ENCODE measurements around the gene ZFAND5. TPM values are rescaled to one million over a fixed set of nuclear protein-coding genes. Genes with fewer than 3 reads are reported as not detected.

The ZFAND5 gene
- polyA plus RNA-seq, 2 of the 4 experiments (the other 2 are of a cell fraction) = 135 to 234 TPM

DNA sequence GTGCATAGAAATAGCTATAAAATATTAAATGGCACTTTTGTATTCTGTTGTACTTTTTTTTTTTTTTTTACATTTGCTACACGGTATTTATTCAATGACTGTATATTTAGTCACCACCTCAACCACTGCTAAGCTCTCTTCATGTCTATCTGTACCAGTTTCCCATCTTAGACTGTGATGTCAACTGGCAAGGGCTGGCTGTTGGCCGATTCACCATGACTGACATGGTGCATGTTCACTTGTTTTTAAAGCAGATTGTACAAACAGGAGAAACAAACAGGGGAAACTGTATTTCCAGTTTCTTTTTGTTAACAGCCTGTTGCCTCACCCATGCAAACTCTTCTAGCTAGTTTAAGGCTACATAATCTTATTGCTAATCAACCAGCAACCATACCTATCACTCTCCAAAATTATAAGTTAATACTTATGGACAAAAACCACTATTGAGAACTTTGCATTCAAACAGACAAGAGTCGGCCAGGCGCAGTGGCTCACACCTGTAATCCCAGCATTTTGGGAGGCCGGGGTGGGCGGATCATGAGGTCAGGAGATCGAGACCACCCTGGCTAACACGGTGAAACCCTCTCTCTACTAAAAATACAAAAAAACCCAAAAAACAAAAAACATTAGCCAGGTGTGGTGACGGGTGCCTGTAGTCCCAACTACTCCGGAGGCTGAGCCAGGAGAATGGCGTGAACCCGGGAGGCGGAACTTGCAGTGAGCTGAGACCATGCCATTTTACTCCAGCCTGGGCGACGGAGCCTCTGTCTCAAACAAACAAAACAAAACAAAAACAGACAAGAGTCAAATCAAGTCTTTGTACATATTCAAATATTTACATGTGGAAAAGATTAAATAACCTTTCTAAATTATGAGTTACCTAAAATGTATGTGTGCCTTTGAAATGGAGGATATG, 13.2 kb downstream of the ZFAND5 start (continued):
- TF ChIP-seq TP53 (CRISPR knock-in tag; IDR thresholded peaks at IDR 0.05) = 0 out of 2 replicates have a peak, but pooled peaks have one; percentile 13
- peak; percentile 88 for TF ChIP-seq HOXA7 (CRISPR knock-in tag; IDR thresholded peaks at IDR 0.05)
- TF ChIP-seq FOSB (CRISPR knock-in tag; IDR thresholded peaks at IDR 0.05) = peak; percentile 80
- TF ChIP-seq CBX2 (IDR thresholded peaks at IDR 0.05; ENCODE audit: borderline replicate concordance, low read depth) = no peak
- TF ChIP-seq HOXB5 (CRISPR knock-in tag; IDR thresholded peaks at IDR 0.05) = no peak
- peak; percentile 43; the same call in 1 of the 2 replicates for TF ChIP-seq RARB (CRISPR knock-in tag; IDR thresholded peaks at IDR 0.05)
- TF ChIP-seq, protein P1, sequence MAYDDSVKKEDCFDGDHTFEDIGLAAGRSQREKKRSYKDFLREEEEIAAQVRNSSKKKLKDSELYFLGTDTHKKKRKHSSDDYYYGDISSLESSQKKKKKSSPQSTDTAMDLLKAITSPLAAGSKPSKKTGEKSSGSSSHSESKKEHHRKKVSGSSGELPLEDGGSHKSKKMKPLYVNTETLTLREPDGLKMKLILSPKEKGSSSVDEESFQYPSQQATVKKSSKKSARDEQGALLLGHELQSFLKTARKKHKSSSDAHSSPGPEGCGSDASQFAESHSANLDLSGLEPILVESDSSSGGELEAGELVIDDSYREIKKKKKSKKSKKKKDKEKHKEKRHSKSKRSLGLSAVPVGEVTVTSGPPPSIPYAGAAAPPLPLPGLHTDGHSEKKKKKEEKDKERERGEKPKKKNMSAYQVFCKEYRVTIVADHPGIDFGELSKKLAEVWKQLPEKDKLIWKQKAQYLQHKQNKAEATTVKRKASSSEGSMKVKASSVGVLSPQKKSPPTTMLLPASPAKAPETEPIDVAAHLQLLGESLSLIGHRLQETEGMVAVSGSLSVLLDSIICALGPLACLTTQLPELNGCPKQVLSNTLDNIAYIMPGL (CRISPR knock-in tag; IDR thresholded peaks at IDR 0.05; ENCODE audit: borderline replicate concordance) = no peak
- no peak for TF ChIP-seq FOXS1 (CRISPR knock-in tag; IDR thresholded peaks at IDR 0.05)
- TF ChIP-seq NFE2L2 (conservative IDR thresholded peaks at IDR 0.05; ENCODE audit: low read length) = no peak

DNA sequence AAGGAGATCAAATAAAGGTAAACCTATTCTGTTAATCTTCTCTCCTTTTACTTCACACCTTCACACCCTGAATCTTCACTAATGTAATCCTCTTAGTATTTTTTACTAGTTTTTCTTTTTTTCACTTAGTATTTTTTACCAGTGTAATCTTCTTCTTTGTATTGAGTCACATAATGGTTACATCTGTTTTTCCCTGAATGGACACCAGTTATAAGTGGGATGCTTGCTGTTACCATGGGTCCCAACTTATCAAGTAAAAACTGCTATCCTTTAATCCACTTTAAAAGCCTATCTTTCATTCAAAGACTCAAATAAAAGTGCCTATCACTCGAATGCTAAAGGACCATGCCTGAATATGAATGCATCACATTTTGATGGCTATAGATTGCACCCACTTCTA, 15.1 kb downstream of the ZFAND5 start:
- H3K4me3 ChIP-seq = no peak overlapping the region
- CTCF ChIA-PET = no interaction called here
- no peak overlapping the region; a peak in 1 of 6 replicates for H3K27ac ChIP-seq
- 68% methylated on average over 1 of the region's 1 CpG for WGBS (ENCODE audit: missing lambda C conversion rate)
- no peaks in the 10 kb centered on the region for H3K9me3 ChIP-seq
- POLR2A ChIA-PET = no interaction called here
- ATAC-seq = no peak
- DNase-seq (ENCODE audit: low read depth in 1 of 2, low spot score in 1 of 2) = no peak
- H3K4me2 ChIP-seq = no peak overlapping the region
- H3K4me1 ChIP-seq = peaks cover 42% of the 10 kb centered on the region
- TF ChIP-seq, protein P2, sequence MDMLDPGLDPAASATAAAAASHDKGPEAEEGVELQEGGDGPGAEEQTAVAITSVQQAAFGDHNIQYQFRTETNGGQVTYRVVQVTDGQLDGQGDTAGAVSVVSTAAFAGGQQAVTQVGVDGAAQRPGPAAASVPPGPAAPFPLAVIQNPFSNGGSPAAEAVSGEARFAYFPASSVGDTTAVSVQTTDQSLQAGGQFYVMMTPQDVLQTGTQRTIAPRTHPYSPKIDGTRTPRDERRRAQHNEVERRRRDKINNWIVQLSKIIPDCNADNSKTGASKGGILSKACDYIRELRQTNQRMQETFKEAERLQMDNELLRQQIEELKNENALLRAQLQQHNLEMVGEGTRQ (IDR thresholded peaks at IDR 0.05) = no peak
- peak; percentile 22; the same call in 1 of the 2 replicates for TF ChIP-seq HOXA7 (CRISPR knock-in tag; IDR thresholded peaks at IDR 0.05)
- TF ChIP-seq TP53 (CRISPR knock-in tag; IDR thresholded peaks at IDR 0.05) = peak; percentile 54; the same call in 1 of the 2 replicates
- 0 out of 2 replicates have a peak, but pooled peaks have one; percentile 39 for TF ChIP-seq FOSB (CRISPR knock-in tag; IDR thresholded peaks at IDR 0.05)
- no peak for TF ChIP-seq HOXB5 (CRISPR knock-in tag; IDR thresholded peaks at IDR 0.05)
- TF ChIP-seq HDAC2 (IDR thresholded peaks at IDR 0.05) = no peak
- 0 out of 5 replicates have a peak, but pooled peaks of 1 of the 2 experiments have one; percentile 11 for TF ChIP-seq JUN (IDR thresholded peaks at IDR 0.05)
- no peak for FAIRE-seq

DNA sequence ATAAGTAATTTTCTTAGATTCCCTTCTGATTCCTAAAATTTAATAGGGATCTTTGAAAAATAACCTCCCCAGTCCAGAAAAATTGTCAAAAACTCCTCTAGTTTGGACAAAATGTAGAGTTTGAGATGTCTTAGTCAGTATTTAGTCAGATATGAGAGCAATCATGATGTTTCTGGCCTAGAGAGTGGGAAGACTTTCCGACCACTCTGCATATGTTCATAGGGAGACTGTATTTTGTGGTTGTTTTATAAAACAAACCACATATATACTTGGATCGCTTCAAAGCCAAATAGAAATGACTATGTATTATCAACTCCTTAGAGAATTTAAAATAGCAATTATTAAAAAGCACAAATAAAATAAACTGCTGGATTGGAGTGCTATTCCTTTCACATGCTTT, 15.8 kb downstream of the ZFAND5 start:
- 87% methylated on average over 2 of the region's 2 CpGs for WGBS (ENCODE audit: missing lambda C conversion rate)
- H3K4me1 ChIP-seq = peaks cover 35% of the 10 kb centered on the region

More for the DNA sequence above, 15.8 kb downstream of the ZFAND5 start:
- H3K4me3 ChIP-seq = no peak overlapping the region
- no peak overlapping the region for H3K4me2 ChIP-seq
- POLR2A ChIA-PET = no interaction called here
- DNase-seq (ENCODE audit: low read depth in 1 of 2, low spot score in 1 of 2) = no peak
- no peaks in the 10 kb centered on the region for H3K9me3 ChIP-seq
- CTCF ChIA-PET = no interaction called here
- no peak overlapping the region for H3K27ac ChIP-seq
- TF ChIP-seq, protein P3, sequence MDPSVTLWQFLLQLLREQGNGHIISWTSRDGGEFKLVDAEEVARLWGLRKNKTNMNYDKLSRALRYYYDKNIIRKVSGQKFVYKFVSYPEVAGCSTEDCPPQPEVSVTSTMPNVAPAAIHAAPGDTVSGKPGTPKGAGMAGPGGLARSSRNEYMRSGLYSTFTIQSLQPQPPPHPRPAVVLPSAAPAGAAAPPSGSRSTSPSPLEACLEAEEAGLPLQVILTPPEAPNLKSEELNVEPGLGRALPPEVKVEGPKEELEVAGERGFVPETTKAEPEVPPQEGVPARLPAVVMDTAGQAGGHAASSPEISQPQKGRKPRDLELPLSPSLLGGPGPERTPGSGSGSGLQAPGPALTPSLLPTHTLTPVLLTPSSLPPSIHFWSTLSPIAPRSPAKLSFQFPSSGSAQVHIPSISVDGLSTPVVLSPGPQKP (IDR thresholded peaks at IDR 0.05; ENCODE audit: low read depth, low read length) = no peak
- TF ChIP-seq ESRRA (IDR thresholded peaks at IDR 0.05; ENCODE audit: borderline replicate concordance, low read length) = no peak
- TF ChIP-seq, protein P1 (CRISPR knock-in tag; IDR thresholded peaks at IDR 0.05; ENCODE audit: borderline replicate concordance) = no peak
- no peak for TF ChIP-seq RAD21 (conservative IDR thresholded peaks at IDR 0.05 in 1 of 2, IDR thresholded peaks at IDR 0.05 in 1 of 2)
- TF ChIP-seq PHF8 (IDR thresholded peaks at IDR 0.05; ENCODE audit: borderline replicate concordance, low read depth) = no peak
- no peak for TF ChIP-seq SMC3 (IDR thresholded peaks at IDR 0.05)
- ATAC-seq = no peak
- FAIRE-seq = no peak
